ENCODE data around the gene SLC34A3. TPM values are rescaled to one million over a fixed set of nuclear protein-coding genes. Genes with fewer than 3 reads are reported as not detected.

SLC34A3 gene
- polyA plus RNA-seq (ENCODE audit: insufficient read length in 4 of 4): 10 to 100 TPM in 1 of 4 donors, 1 to 10 TPM in 2, under 1 TPM in 1; 0.37 to 13.7 (median 5.2) TPM

DNA sequence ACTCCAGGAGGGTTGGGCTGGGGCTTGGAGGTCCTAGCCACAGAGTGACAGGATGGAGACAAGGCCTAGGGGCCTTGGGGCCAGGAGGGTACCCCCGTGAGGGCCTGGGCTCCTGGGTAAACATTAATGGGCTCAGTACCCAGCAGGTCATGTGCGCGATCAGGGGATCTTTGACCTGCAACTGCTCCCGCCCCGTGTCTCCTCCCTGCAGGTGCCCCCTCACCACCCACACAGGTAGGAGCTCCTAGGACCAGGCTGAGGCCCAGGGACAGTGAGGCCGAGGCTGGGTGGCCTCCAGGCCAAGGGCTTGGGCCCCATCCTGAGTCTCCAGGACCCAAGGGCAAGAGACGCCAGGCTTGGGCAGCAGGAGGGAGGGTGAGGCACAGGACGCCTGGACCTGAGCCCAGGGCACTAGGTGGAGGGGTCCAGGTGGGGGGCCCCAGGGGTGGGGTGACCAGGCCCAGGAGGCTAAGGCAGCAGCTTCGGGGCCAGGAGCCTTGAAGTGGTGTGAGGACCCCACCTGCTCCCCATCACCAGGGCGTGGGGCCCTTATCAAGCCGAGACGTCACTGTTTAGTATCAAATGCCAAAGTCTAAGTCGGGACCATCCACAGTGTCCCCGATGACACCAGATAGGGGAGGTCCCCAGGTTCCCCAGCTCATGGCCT is at the start of gene SLC34A3:
TSS of gene SLC34A3 (plus strand) at position 197 of the 667 bp plus-strand sequence. CDS start 802 bp downstream, outside the sequence.
- no peak for DNase-seq (ENCODE audit: low read depth in 4 of 4, low spot score in 3 of 4)

GRCh38 chr9:137181680-137182079 is 49.0 kb upstream of the SLC34A3 start:
- no peak for DNase-seq (ENCODE audit: low read depth in 4 of 4, low spot score in 3 of 4)

DNA sequence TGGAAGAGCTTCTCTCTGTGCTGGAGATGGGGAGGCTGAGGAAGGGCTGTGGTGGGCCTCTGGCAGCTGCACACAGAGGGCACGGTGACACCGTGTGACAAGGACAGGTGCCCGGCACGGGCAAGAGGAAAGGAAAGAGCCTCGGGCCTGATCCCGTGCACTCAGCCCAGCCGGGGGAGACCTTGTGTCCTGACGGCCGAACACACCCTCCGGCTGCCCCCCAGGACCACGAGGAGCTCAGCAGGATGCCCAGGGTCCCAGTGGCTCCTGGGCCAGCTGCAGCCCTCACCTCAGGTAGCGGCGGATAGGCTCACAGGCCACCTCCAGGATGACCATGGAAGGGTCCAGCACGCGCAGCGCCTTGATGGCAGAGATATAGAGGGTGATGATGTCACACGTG is 47.9 kb upstream of the SLC34A3 start:
- no peak for DNase-seq (ENCODE audit: low read depth in 4 of 4, low spot score in 3 of 4)

- no peak for DNase-seq (ENCODE audit: low read depth in 4 of 4, low spot score in 3 of 4)
Measured at GRCh38 chr9:137183980-137184595, 46.6 kb upstream of the SLC34A3 start.

DNA sequence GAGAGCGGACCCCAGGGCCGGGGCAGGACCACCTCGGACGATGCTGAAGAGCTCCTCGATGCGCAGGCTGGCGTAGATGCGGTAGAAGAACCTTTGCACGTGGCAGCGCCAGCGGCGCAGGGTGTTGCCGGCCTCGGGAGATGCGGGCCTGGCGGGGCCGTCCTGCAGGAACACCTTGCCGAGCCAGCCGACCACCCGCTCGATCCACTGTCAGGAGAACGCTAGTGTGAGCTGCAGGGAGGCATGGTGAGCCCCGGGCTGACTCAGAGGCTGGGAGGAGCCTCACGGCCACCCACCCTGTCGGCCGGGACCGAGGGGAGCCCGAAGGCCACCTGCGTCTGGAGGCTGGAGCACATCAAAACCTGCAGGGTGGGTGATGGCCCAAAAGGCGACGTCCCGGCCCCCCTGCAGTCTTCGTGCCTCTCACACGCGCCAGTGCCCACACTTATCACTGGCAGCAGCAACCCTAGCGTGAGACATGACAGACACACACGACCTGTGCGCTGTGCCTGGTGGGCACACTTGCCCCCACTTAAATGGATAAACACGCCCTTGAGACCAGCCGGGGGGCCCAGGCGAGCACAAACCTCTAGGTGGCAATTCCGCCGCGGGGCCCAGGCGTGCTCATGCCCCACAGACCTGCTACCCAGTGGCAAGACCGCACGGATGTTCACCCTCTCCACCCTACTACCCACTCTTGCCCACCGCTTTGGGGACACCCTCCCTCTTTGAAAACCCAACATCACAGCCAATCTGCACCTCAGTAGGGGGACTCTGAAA is 45.6 kb upstream of the SLC34A3 start:
- no peak for DNase-seq (ENCODE audit: low read depth in 4 of 4, low spot score in 3 of 4)

GRCh38 chr9:137185921-137186320 is 44.8 kb upstream of the SLC34A3 start:
- DNase-seq (ENCODE audit: low read depth in 4 of 4, low spot score in 3 of 4): no peak

GRCh38 chr9:137186385-137186784 is 44.3 kb upstream of the SLC34A3 start:
- DNase-seq (ENCODE audit: low read depth in 4 of 4, low spot score in 3 of 4): no peak

- no peak for DNase-seq (ENCODE audit: low read depth in 4 of 4, low spot score in 3 of 4)
Measured at GRCh38 chr9:137187386-137187785, 43.3 kb upstream of the SLC34A3 start.

DNA sequence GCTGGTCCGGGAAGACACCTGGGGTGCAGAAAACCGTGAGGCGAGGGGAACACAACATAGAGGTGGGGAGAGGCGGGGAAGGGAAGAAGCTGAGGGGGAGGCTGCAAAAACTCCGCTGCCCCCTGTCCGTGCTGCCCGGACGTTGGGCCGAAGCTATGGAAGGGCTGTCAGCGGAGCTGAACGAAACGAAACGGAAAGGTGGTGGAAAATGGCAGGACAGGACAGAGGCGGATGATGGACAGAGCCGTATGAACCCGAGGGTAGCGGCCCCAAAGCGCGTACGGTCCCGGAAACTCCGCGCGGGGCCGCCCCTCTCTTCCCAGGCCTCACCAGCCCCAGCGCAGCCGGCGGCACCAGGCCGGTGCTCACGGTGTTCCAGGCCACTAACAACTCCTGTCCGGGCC is 42.6 kb upstream of the SLC34A3 start:
- DNase-seq (ENCODE audit: low read depth in 4 of 4, low spot score in 3 of 4): no peak

DNA sequence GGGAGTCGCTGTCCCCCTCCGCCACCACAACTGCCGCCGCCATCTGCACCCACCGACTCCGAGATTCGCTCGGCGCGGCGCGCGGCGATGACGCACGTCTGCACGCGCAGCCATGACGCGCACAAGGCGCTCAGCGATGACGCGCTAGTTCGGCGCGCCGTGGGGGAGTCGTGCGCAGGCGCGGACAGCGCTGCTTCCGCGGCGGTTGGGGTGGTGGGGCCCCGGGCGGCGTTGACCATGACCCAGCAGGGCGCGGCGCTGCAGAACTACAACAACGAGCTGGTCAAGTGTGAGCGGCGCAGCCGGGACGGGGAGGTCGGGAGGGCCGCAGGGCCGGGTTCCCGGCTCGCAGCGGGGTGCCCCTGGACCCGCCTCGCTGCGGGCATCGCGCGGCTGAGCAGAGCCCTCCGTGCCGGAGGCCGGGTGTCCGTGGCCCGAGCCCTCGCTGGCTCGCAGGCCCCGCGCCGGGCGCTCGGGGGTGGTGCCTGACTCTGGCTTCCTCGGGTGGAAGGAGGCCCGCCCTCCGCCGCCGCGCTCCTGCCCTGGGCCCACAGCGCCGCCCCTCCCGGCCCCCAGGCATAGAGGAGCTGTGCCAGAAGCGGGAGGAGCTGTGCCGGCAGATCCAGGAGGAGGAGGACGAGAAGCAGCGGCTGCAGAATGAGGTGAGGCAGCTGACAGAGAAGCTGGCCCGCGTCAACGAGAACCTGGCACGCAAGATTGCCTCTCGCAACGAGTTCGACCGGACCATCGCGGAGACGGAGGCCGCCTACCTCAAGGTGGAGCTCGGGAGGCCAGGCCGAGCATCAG is 42.0 kb upstream of the SLC34A3 start, which contains the start of the genes ANAPC2 and SSNA1:
TSS of gene ANAPC2 (minus strand) at position 71 of the 807 bp plus-strand sequence. CDS start at position 43, 28 bp downstream.
TSS of gene SSNA1 (plus strand) at position 187 of the 807 bp plus-strand sequence. CDS start at position 238, 51 bp downstream.
- DNase-seq (ENCODE audit: low read depth in 4 of 4, low spot score in 3 of 4): peak; percentile 88 to 92 (median 90)

- DNase-seq (ENCODE audit: low read depth in 4 of 4, low spot score in 3 of 4): no peak
Measured at GRCh38 chr9:137189297-137190295, 41.1 kb upstream of the SLC34A3 start.

DNA sequence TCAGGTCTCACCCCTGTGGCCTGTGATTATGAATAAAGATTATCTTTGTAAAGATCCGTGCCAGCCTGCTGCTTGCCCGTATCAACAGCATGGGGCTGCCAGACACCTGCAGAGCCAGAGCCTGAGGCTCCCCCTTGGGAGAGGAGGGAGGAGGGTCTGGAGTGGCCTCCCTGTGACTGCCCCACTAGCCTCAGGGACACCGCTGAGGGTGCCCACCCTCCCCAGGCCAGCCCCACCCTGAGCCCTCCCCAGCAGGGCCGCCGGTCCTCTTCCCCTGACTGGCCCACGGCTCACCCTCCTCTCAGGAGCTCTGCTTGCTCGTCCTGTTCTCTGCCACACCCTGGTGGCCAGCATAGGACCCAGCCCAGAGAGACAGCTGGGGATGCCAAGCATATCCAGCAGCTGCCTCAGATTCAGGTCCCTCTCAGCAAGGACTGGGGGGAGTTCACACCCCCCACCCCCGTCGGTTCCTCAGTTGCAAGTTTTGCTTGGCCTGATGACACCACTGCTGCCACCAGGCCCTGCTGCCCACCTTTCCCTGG is 40.3 kb upstream of the SLC34A3 start:
- DNase-seq (ENCODE audit: low read depth in 4 of 4, low spot score in 3 of 4): no peak

GRCh38 chr9:137191245-137191644 is 39.5 kb upstream of the SLC34A3 start:
- DNase-seq (ENCODE audit: low read depth in 4 of 4, low spot score in 3 of 4): no peak

DNA sequence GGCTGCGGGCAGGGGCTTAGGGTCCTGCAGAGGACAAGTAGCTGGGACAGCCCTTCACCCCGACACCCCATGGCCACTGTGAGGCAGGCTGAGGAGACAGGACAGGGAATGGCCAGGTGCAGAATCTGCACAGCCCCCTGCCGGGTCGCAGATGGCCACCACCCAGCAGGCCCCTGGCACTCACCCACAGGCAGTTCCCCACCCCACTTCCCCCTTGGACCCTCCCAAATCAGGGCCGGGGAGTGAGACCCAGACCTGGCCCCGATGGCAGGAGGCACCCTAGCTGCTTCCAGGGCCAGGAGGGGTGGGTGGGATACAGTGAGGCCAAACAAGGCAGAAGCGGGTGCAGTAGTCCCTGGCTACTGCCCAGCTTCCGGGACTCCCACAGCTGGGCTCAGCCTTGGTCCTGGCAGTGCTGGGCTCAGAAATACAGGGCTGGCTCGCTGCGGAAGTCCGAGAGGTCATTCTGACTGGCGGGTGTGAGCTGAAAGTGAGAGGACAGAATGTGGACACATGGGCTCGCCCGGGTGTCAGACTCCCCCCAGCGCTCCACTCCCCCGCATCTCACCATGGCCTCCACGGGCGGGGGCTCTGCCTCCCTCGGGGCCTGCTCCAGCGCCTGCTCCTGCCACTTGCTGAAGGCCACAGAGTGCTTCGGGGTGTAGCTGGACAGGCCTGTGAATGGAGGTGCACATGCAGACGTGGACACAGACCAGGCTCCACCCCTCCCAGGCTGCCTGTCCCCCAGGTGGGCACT is 38.8 kb upstream of the SLC34A3 start:
- no peak for DNase-seq (ENCODE audit: low read depth in 4 of 4, low spot score in 3 of 4)

DNA sequence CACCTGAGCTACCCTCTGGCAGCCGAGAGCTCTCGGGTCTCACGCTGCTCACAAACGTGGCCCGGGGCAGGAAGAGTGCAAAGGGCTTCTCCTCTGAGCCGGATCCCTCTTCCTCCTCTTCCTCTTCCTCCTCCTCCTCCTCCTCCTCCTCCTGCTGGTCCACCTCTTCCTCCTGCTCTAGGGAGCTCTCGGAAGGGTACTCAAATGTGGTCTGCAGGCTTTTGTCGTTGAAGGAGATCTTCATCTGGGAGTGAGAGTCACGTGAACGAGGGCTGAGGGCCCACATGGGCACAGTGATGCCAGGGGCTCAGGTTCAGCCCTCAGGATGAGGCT is 38.3 kb upstream of the SLC34A3 start:
- DNase-seq (ENCODE audit: low read depth in 4 of 4, low spot score in 3 of 4): no peak

- no peak for DNase-seq (ENCODE audit: low read depth in 4 of 4, low spot score in 3 of 4)
Measured at GRCh38 chr9:137192859-137193258, 37.8 kb upstream of the SLC34A3 start.

- no peak for DNase-seq (ENCODE audit: low read depth in 4 of 4, low spot score in 3 of 4)
Measured at GRCh38 chr9:137193771-137194170, 36.9 kb upstream of the SLC34A3 start.

GRCh38 chr9:137194388-137194787 is 36.3 kb upstream of the SLC34A3 start:
- DNase-seq (ENCODE audit: low read depth in 4 of 4, low spot score in 3 of 4): no peak

Measured in left renal pelvis (tissue), 4 donors.